Skeletal muscle satellite cell (primary cell): ENCODE data around the gene PSME1.
"Not testable (repeated sequence)": the region's sequence is repeated elsewhere in the genome, so short reads cannot be mapped to it uniquely, and the experiment has no call there.

ENCODE experiments used
- H3K27me3 ChIP-seq: 2 replicates; pipeline ENCODE4 v1.7.0; 2013; ENCODE audit warnings: low read length; ENCODE audit not compliant: control insufficient read depth, insufficient read depth
- H3K36me3 ChIP-seq: 2 replicates; pipeline ENCODE4 v1.7.0; 2013; ENCODE audit warnings: mild to moderate bottlenecking, control low read depth, low read length; ENCODE audit not compliant: insufficient read depth
- H3K4me1 ChIP-seq: 2 replicates; pipeline ENCODE4 v1.7.0; 2013; ENCODE audit warnings: low read length; ENCODE audit not compliant: control insufficient read depth, insufficient read depth
- H3K4me2 ChIP-seq: 2 replicates; pipeline ENCODE4 v1.7.0; 2013; ENCODE audit warnings: mild to moderate bottlenecking, low read length
- H3K4me3 ChIP-seq: 2 replicates; pipeline ENCODE4 v1.7.0; 2013; ENCODE audit warnings: low read length
- H3K9ac ChIP-seq: 2 replicates; pipeline ENCODE4 v1.7.0; 2013; ENCODE audit warnings: mild to moderate bottlenecking, low read depth, low read length, moderate library complexity
- H3K9me3 ChIP-seq: replicated peaks from 2 replicates; pipeline ENCODE4 v1.7.0; 2013; ENCODE audit warnings: mild to moderate bottlenecking, control low read depth, low read length

PSME1 gene

GRCh38 chr14:24096545-24097181 lies 39.3 kb upstream of the PSME1 start:
- Histone ChIP-seq H3K27me3 (no peaks in the 10 kb centered on the region), H3K4me1 (peaks cover 16% of the 10 kb centered on the region), H3K9me3 (no peaks in the 10 kb centered on the region), H3K4me2 (no peak overlapping the region), H3K4me3 (no peak overlapping the region), H3K9ac (no peak overlapping the region), H3K36me3 (peaks cover 9% of the 10 kb centered on the region)

- no peak overlapping the region for H3K4me3 ChIP-seq
- H3K9me3 ChIP-seq: no peaks in the 10 kb centered on the region
- peaks cover 16% of the 10 kb centered on the region for H3K4me1 ChIP-seq
- no peak overlapping the region for H3K9ac ChIP-seq
- H3K4me2 ChIP-seq: no peak overlapping the region
- H3K27me3 ChIP-seq: no peaks in the 10 kb centered on the region
- peaks cover 9% of the 10 kb centered on the region for H3K36me3 ChIP-seq
These were observed 37.6 kb upstream of the PSME1 start for GRCh38 chr14:24098229-24098926.

GRCh38 chr14:24098927-24099813 lies 36.8 kb upstream of the PSME1 start:
- Histone ChIP-seq H3K4me1 (peaks cover 12% of the 10 kb centered on the region), H3K27me3 (no peaks in the 10 kb centered on the region), H3K9me3 (no peaks in the 10 kb centered on the region), H3K4me2 (no peak overlapping the region), H3K36me3 (peaks cover 9% of the 10 kb centered on the region), H3K9ac (no peak overlapping the region), H3K4me3 (no peak overlapping the region)

GRCh38 chr14:24100197-24100981 lies 35.6 kb upstream of the PSME1 start:
- Histone ChIP-seq H3K4me1 (peaks cover 5% of the 10 kb centered on the region), H3K36me3 (peaks cover 9% of the 10 kb centered on the region), H3K4me3 (no peak overlapping the region)

GRCh38 chr14:24100982-24101494 lies 35.0 kb upstream of the PSME1 start:
- H3K4me1 ChIP-seq: no peaks in the 10 kb centered on the region
- no peaks in the 10 kb centered on the region for H3K9me3 ChIP-seq
- H3K4me2 ChIP-seq: no peak overlapping the region
- no peak overlapping the region for H3K9ac ChIP-seq
- H3K4me3 ChIP-seq: no peak overlapping the region
- H3K27me3 ChIP-seq: no peaks in the 10 kb centered on the region
- H3K36me3 ChIP-seq: peaks cover 9% of the 10 kb centered on the region

More at GRCh38 chr14:24100197-24100981, 35.6 kb upstream of the PSME1 start:
- Histone ChIP-seq H3K4me2 (no peak overlapping the region), H3K9ac (no peak overlapping the region), H3K27me3 (no peaks in the 10 kb centered on the region), H3K9me3 (no peaks in the 10 kb centered on the region)

GRCh38 chr14:24102357-24103048 lies 33.5 kb upstream of the PSME1 start:
- no peaks in the 10 kb centered on the region for H3K9me3 ChIP-seq
- peaks cover 9% of the 10 kb centered on the region for H3K36me3 ChIP-seq

GRCh38 chr14:24103451-24103850 lies 32.5 kb upstream of the PSME1 start:
- H3K4me3 ChIP-seq: no peak overlapping the region
- no peaks in the 10 kb centered on the region for H3K27me3 ChIP-seq
- H3K4me1 ChIP-seq: peaks cover 4% of the 10 kb centered on the region
- H3K9me3 ChIP-seq: no peaks in the 10 kb centered on the region
- H3K9ac ChIP-seq: no peak overlapping the region
- H3K36me3 ChIP-seq: peaks cover 9% of the 10 kb centered on the region
- H3K4me2 ChIP-seq: no peak overlapping the region

More at GRCh38 chr14:24102357-24103048, 33.5 kb upstream of the PSME1 start:
- peaks cover 4% of the 10 kb centered on the region for H3K4me1 ChIP-seq
- H3K4me2 ChIP-seq: no peak overlapping the region
- no peak overlapping the region for H3K9ac ChIP-seq
- H3K4me3 ChIP-seq: no peak overlapping the region
- no peaks in the 10 kb centered on the region for H3K27me3 ChIP-seq

- not testable (repeated sequence) for H3K9me3 ChIP-seq, H3K9ac ChIP-seq, H3K4me1 ChIP-seq, H3K27me3 ChIP-seq, H3K36me3 ChIP-seq, H3K4me3 ChIP-seq, H3K4me2 ChIP-seq
These were observed 30.3 kb upstream of the PSME1 start for GRCh38 chr14:24105609-24106239.

GRCh38 chr14:24106672-24107271 lies 29.2 kb upstream of the PSME1 start:
- Histone ChIP-seq H3K4me2 (no peak overlapping the region), H3K27me3 (no peaks in the 10 kb centered on the region), H3K9me3 (no peaks in the 10 kb centered on the region), H3K9ac (no peak overlapping the region), H3K36me3 (no peaks in the 10 kb centered on the region), H3K4me1 (peaks cover 6% of the 10 kb centered on the region), H3K4me3 (no peak overlapping the region)

- no peak overlapping the region for H3K4me3 ChIP-seq
- no peak overlapping the region for H3K4me2 ChIP-seq
- H3K36me3 ChIP-seq: no peaks in the 10 kb centered on the region
- no peaks in the 10 kb centered on the region for H3K9me3 ChIP-seq
- H3K9ac ChIP-seq: no peak overlapping the region
- no peaks in the 10 kb centered on the region for H3K27me3 ChIP-seq
- peaks cover 8% of the 10 kb centered on the region for H3K4me1 ChIP-seq
These were observed 27.6 kb upstream of the PSME1 start for GRCh38 chr14:24108336-24108874.
